Peyer's patch (tissue), 4 donors: ENCODE data around the gene SHC3.

Experiments
- CTCF ChIP-seq, 6 experiments: fragments of 450-650 bp in 4 of 6; fragments of 200-600 bp in 2 of 6; sonication (generic) in 1 of 6; IDR thresholded peaks; one replicate each; pipeline ENCODE4 v1.5.1; 2017 to 2019; ENCODE audit warnings: antibody characterized with exemption in 6 of 6, mild to moderate bottlenecking in 3 of 6, moderate library complexity in 1 of 6
- POLR2A ChIP-seq, 2 donors: fragments of 450-650 bp; IDR thresholded peaks; one replicate each; pipeline ENCODE4 v1.5.1; 2017; ENCODE audit warnings: antibody characterized with exemption in 2 of 2, mild to moderate bottlenecking in 2 of 2, moderate library complexity in 2 of 2

- TF ChIP-seq CTCF (IDR thresholded peaks at IDR 0.05) (no peak), POLR2A (IDR thresholded peaks at IDR 0.05) (no peak)
Observed at GRCh38 chr9:89213396-89213880, 34.8 kb upstream of the SHC3 start.
